K562 (cell line): Measurements from ENCODE around the gene DNM1. TPM values are rescaled to one million over a fixed set of nuclear protein-coding genes. Genes with fewer than 3 reads are reported as not detected.

Source experiments
- ARHGAP35 ChIP-seq: fragments of 450-650 bp; IDR thresholded peaks from 2 replicates; pipeline ENCODE4 v1.6.1; 2018; ENCODE audit not compliant: partially characterized antibody
- ATF1 ChIP-seq, 2 experiments: fragments of 450-650 bp in 1 of 2; IDR thresholded peaks; 2 replicates each; pipeline ENCODE4 v1.6.1; 2016; ENCODE audit warnings: missing compliant biosample characterization in 1 of 2, missing genetic modification characterization in 1 of 2
- BCOR ChIP-seq: fragments of 450-650 bp; IDR thresholded peaks from 2 replicates; pipeline ENCODE4 v1.6.1; 2016
- CBX1 ChIP-seq: sonication (generic); IDR thresholded peaks from 2 replicates; pipeline ENCODE4 v1.6.1; 2016; ENCODE audit warnings: antibody characterized with exemption, low read depth, mild to moderate bottlenecking
- CGGBP1 ChIP-seq: fragments of 250-450 bp; sonication (Bioruptor Pico); IDR thresholded peaks from 2 replicates; pipeline ENCODE4 v1.9.0; 2021; ENCODE audit warnings: mild to moderate bottlenecking
- CHD4 ChIP-seq: fragments of 200-600 bp; sonication (generic); IDR thresholded peaks from 3 replicates; pipeline ENCODE4 v1.6.1; 2012; ENCODE audit warnings: low read depth, mild to moderate bottlenecking, mixed read lengths, low read length, inconsistent platforms; ENCODE audit not compliant: insufficient read depth, insufficient replicate concordance, poor library complexity, severe bottlenecking
- DPF2 ChIP-seq: fragments of 450-650 bp; IDR thresholded peaks from 2 replicates; pipeline ENCODE4 v1.6.1; 2016
- GATAD2B ChIP-seq: fragments of 450-650 bp; IDR thresholded peaks from 2 replicates; pipeline ENCODE4 v1.6.1; 2017; ENCODE audit warnings: mild to moderate bottlenecking, borderline replicate concordance
- KAT7 ChIP-seq: sonication (generic); formaldehyde crosslinking; IDR thresholded peaks from 2 replicates; pipeline ENCODE4 v1.8.0; 2022; ENCODE audit warnings: missing genetic modification reagents, mild to moderate bottlenecking, borderline replicate concordance
- NR2C1 ChIP-seq, 2 experiments: fragments of 450-650 bp; IDR thresholded peaks; 2 replicates each; pipeline ENCODE4 v1.6.1; 2017; ENCODE audit warnings: mild to moderate bottlenecking in 2 of 2, antibody characterized with exemption in 1 of 2, inconsistent platforms in 1 of 2, missing compliant biosample characterization in 1 of 2, missing genetic modification characterization in 1 of 2
- SIN3A ChIP-seq, 2 experiments: fragments of 150-350 bp in 1 of 2; IDR thresholded peaks; 2 replicates each; pipeline ENCODE4 v1.6.1; 2011 to 2016; ENCODE audit warnings: borderline replicate concordance in 2 of 2, low read depth in 2 of 2, low read length in 2 of 2, mild to moderate bottlenecking in 2 of 2, moderate library complexity in 2 of 2; ENCODE audit not compliant: control insufficient read depth in 1 of 2
- SMARCA4 ChIP-seq: fragments of 450-650 bp; IDR thresholded peaks from 2 replicates; pipeline ENCODE4 v1.6.1; 2016
- THRB ChIP-seq: fragments of 450-650 bp; formaldehyde crosslinking; conservative IDR thresholded peaks from 2 replicates; pipeline ENCODE4 v1.4.0; 2022; ENCODE audit warnings: mild to moderate bottlenecking, missing genetic modification characterization
- ZC3H8 ChIP-seq: fragments of 450-650 bp; IDR thresholded peaks from 2 replicates; pipeline ENCODE4 v1.6.1; 2017
- ZKSCAN1 ChIP-seq: fragments of 150-350 bp; IDR thresholded peaks from 2 replicates; pipeline ENCODE4 v1.6.1; 2016; ENCODE audit warnings: low read depth, low read length
- ZNF133 ChIP-seq: fragments of 250-450 bp; sonication (Bioruptor Pico); IDR thresholded peaks from 2 replicates; pipeline ENCODE4 v1.4.0; 2020; ENCODE audit warnings: mild to moderate bottlenecking
- ZNF280A ChIP-seq: fragments of 450-650 bp; IDR thresholded peaks from 2 replicates; pipeline ENCODE4 v1.6.1; 2018; ENCODE audit warnings: mild to moderate bottlenecking, low read depth; ENCODE audit not compliant: partially characterized antibody
- ZNF407 ChIP-seq: fragments of 450-650 bp; IDR thresholded peaks from 2 replicates; pipeline ENCODE4 v1.6.1; 2016; ENCODE audit warnings: low read depth
- polyA plus RNA-seq, 8 experiments: library from polyadenylated mRNA; depleted of rRNA in 4 of 8; stranded (reverse) in 5 of 8; unstranded in 3 of 8; fragments of >200 nt; fragmentation: Nextera tagmentation in 2 of 8; fragmentation: Illumina TruSeq in 1 of 8; extraction: Ambion mirVana in 2 of 8; extraction: Trizol in 1 of 8; gene quantifications; 2 replicates each; pipeline versions ENCODE4 v1.2.1 to v1.2.3, GENCODE V29; 2011 to 2014; ENCODE audit warnings: inconsistent platforms in 1 of 8, missing spikeins in 1 of 8
- total RNA-seq, 7 experiments: library from RNA; depleted of rRNA in 6 of 7; stranded (reverse); fragments of >200 nt in 6 of 7; fragmentation: Illumina TruSeq in 2 of 7; extraction: Trizol in 2 of 7; gene quantifications; 2 replicates each; pipeline versions ENCODE4 v1.2.1 to v1.2.3, GENCODE V29; 2011 to 2021; ENCODE audit warnings: low replicate concordance in 1 of 7

Gene DNM1
- total and polyA plus RNA-seq, 9 of the 15 experiments (the other 6 are each of a cell fraction or from before 2014, with no cell fraction given): 0.39 to 23.1 (median 9.1) TPM

GRCh38 chr9:128226412-128226801, 23.2 kb downstream of the DNM1 start (continued):
- no peak for TF ChIP-seq CGGBP1 (CRISPR knock-in tag)
- TF ChIP-seq THRB (CRISPR knock-in tag): no peak
- peak; percentile 98 for TF ChIP-seq BCOR
- TF ChIP-seq NR2C1 (IDR thresholded peaks at IDR 0.05): no peak
- TF ChIP-seq NR2C1 (tag; IDR thresholded peaks at IDR 0.05): no peak
- no peak for TF ChIP-seq ZNF280A
- TF ChIP-seq ATF1 (CRISPR knock-in tag; IDR thresholded peaks at IDR 0.05): no peak
- TF ChIP-seq ATF1 (tag; IDR thresholded peaks at IDR 0.05): 0 out of 2 replicates have a peak, but pooled peaks have one; percentile 22
- no peak for TF ChIP-seq ARHGAP35
- peak; percentile 98 for TF ChIP-seq ZKSCAN1
- TF ChIP-seq KAT7 (CRISPR knock-in tag): no peak
- no peak for TF ChIP-seq CBX1
- no peak for TF ChIP-seq ZC3H8
- peak; percentile 95 for TF ChIP-seq CHD4
- TF ChIP-seq DPF2: no peak
- TF ChIP-seq ZNF133 (CRISPR knock-in tag): no peak
- TF ChIP-seq ZNF407: no peak
- no peak for TF ChIP-seq GATAD2B
- TF ChIP-seq SIN3A (IDR thresholded peaks at IDR 0.05; ENCODE audit: borderline replicate concordance in 2 of 2, control insufficient read depth in 1 of 2, low read depth in 2 of 2, low read length in 2 of 2): no peak
- no peak for TF ChIP-seq SMARCA4
